Mesendoderm (in vitro differentiated cells): ENCODE results near the gene GRM7.
A peak's percentile ranks its signal among the peaks of the same experiment; 100 is the strongest.

Experiments used
- DNase-seq: peaks from one replicate; pipeline ENCODE4 v3.0.0; 2013
- H2AK5ac ChIP-seq: 2 replicates; pipeline ENCODE4 v1.6.1; 2013; ENCODE audit warnings: low read length, inconsistent platforms
- H2BK120ac ChIP-seq: 2 replicates; pipeline ENCODE4 v1.6.1; 2013; ENCODE audit warnings: low read depth, mild to moderate bottlenecking, low read length, moderate library complexity, mixed read lengths
- H2BK15ac ChIP-seq: replicated peaks from 2 replicates; pipeline ENCODE4 v1.6.1; 2013; ENCODE audit warnings: low read depth, mild to moderate bottlenecking, moderate library complexity
- H2BK5ac ChIP-seq: 2 replicates; pipeline ENCODE4 v1.6.1; 2013; ENCODE audit warnings: low read length, inconsistent platforms
- H3K18ac ChIP-seq: 2 replicates; pipeline ENCODE4 v1.6.1; 2013; ENCODE audit warnings: mild to moderate bottlenecking, low read length, mixed read lengths
- H3K23ac ChIP-seq: one replicate; pipeline ENCODE4 v1.6.1; 2013; ENCODE audit warnings: low read length
- H3K27ac ChIP-seq: 2 replicates; pipeline ENCODE4 v1.5.1; 2013; ENCODE audit warnings: low read depth, mild to moderate bottlenecking, inconsistent platforms, low read length, moderate library complexity
- H3K27me3 ChIP-seq: 2 replicates; pipeline ENCODE4 v1.6.1; 2013; ENCODE audit warnings: low read length, control low read depth, mild to moderate bottlenecking, inconsistent platforms; ENCODE audit not compliant: insufficient read depth, poor library complexity
- H3K36me3 ChIP-seq: 2 replicates; pipeline ENCODE4 v1.6.1; 2013; ENCODE audit warnings: low read length, inconsistent platforms; ENCODE audit not compliant: control insufficient read depth, insufficient read depth
- H3K4ac ChIP-seq: one replicate; pipeline ENCODE4 v1.6.1; 2013; ENCODE audit warnings: low read depth, mild to moderate bottlenecking, low read length, moderate library complexity
- H3K4me1 ChIP-seq: 2 replicates; pipeline ENCODE4 v1.6.1; 2013; ENCODE audit warnings: low read depth, low read length, inconsistent platforms; ENCODE audit not compliant: control insufficient read depth
- H3K4me2 ChIP-seq: 2 replicates; pipeline ENCODE4 v1.6.1; 2013; ENCODE audit warnings: low read length
- H3K4me3 ChIP-seq: 2 replicates; pipeline ENCODE4 v1.5.1; 2013; ENCODE audit warnings: mild to moderate bottlenecking, low read length
- H3K56ac ChIP-seq: one replicate; pipeline ENCODE4 v1.6.1; 2013; ENCODE audit warnings: low read length
- H3K79me1 ChIP-seq: 2 replicates; pipeline ENCODE4 v1.6.1; 2013; ENCODE audit warnings: low read length, inconsistent platforms
- H3K79me2 ChIP-seq: 2 replicates; pipeline ENCODE4 v1.6.1; 2013; ENCODE audit warnings: mild to moderate bottlenecking, low read length; ENCODE audit not compliant: control insufficient read depth, insufficient read depth
- H3K9ac ChIP-seq: 2 replicates; pipeline ENCODE4 v1.6.1; 2013; ENCODE audit warnings: low read length, inconsistent platforms
- H4K5ac ChIP-seq: one replicate; pipeline ENCODE4 v1.6.1; 2013; ENCODE audit warnings: low read length
- H4K8ac ChIP-seq: one replicate; pipeline ENCODE4 v1.6.1; 2013; ENCODE audit warnings: low read depth, mild to moderate bottlenecking, control low read depth, low read length, moderate library complexity
- WGBS: extraction: QIAGEN DNeasy Blood & Tissue Kit; methylation state at CpG from one replicate; pipeline ENCODE4 v1.1.7; 2013; ENCODE audit warnings: low lambda C conversion rate, missing lambda C conversion rate; ENCODE audit not compliant: insufficient coverage; ENCODE audit errors: extremely low coverage; 5-methylcytosine and 5-hydroxymethylcytosine counted together

GRM7 gene

DNA sequence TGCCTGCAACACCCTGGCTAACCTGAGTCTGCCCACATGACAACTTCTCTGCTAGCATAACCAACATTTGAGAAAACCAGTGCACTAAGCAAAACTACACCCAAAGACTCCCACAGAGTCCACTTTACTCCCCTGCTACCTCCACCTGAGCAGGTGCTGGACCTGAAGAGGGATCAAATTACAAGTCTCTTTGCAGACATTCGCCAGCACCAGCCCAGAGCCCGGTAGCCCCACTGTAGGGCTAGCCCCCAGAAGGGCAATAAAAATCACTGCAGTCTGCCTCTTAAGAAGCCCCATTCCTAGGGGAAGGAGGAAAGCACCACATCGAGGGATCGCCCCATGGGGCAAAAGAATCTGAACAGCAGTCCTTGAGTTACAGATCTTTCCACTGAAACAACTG is 472.2 kb downstream of the GRM7 start:
- Histone ChIP-seq H3K4me2 (no peak overlapping the region), H2AK5ac (no peak overlapping the region), H3K79me2 (no peaks in the 10 kb centered on the region), H2BK15ac (no peak overlapping the region), H4K5ac (no peak overlapping the region), H3K79me1 (no peaks in the 10 kb centered on the region), H3K36me3 (no peaks in the 10 kb centered on the region), H3K4me3 (no peak overlapping the region), H3K56ac (no peak overlapping the region), H3K4ac (peak overlapping the region; percentile 36), H4K8ac (no peak overlapping the region), H3K4me1 (no peaks in the 10 kb centered on the region), H2BK120ac (no peak overlapping the region), H3K27ac (no peak overlapping the region), H3K27me3 (no peaks in the 10 kb centered on the region), H2BK5ac (no peak overlapping the region), H3K18ac (peak overlapping the region; percentile 39), H3K9ac (no peak overlapping the region), H3K23ac (no peak overlapping the region)
- DNase-seq: no peak
- no CpG with 5 or more reads among the region's 4 CpGs for WGBS

DNA sequence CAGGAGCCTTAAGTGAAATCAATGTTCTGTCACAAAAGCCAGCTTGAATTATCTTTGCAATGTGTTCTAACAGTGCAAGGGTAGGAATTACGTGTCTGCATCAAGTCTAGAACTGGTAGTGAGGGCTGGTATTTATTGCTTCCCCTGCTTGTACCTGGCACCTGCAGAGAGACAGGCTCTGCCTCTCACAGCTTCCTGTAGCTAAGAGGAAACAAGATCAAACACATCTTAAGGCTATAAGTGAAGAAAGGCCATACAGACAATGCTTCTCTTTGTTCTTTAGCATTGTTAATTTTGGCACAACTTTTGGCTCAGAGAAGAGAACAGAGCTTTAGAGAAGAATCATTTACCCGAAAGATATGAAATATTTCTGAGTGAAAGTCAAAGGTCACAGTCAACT is 479.9 kb downstream of the GRM7 start:
- Histone ChIP-seq H3K79me2 (no peaks in the 10 kb centered on the region), H3K27me3 (no peaks in the 10 kb centered on the region), H3K4ac (no peak overlapping the region), H3K56ac (no peak overlapping the region), H3K23ac (no peak overlapping the region), H3K4me1 (no peaks in the 10 kb centered on the region), H3K4me3 (no peak overlapping the region), H3K4me2 (no peak overlapping the region), H3K9ac (no peak overlapping the region), H4K5ac (no peak overlapping the region), H3K27ac (no peak overlapping the region), H3K36me3 (no peaks in the 10 kb centered on the region), H2BK15ac (no peak overlapping the region), H2AK5ac (no peak overlapping the region), H2BK5ac (no peak overlapping the region), H3K79me1 (no peaks in the 10 kb centered on the region), H4K8ac (no peak overlapping the region), H3K18ac (no peak overlapping the region), H2BK120ac (no peak overlapping the region)
- WGBS: no CpG with 5 or more reads among the region's 2 CpGs
- no peak for DNase-seq

DNA sequence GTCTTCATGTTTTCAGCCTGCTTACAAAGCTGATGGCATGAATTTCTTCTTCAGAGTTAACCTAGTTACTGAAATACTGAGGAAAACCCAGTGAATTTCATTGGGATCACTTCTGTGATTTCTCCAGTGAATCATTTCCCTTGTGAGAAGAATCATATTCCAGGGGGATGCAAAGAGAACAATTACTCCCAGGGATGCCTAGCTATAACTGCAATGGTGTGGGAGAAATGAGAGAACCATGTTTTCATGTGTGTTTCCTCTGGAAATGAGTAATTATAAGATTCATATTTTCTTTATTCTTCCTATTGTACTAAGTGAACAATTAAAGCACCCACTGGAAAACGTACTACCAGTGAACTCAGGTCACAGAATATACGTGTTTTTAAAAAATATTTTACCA is 485.4 kb downstream of the GRM7 start:
- Histone ChIP-seq H3K36me3 (no peaks in the 10 kb centered on the region), H3K27ac (no peak overlapping the region), H3K9ac (no peak overlapping the region), H2AK5ac (no peak overlapping the region), H2BK15ac (no peak overlapping the region), H3K56ac (no peak overlapping the region), H4K8ac (no peak overlapping the region), H3K23ac (no peak overlapping the region), H3K27me3 (no peaks in the 10 kb centered on the region), H2BK120ac (no peak overlapping the region), H3K4me1 (no peaks in the 10 kb centered on the region), H3K4me3 (no peak overlapping the region), H3K18ac (no peak overlapping the region), H3K4me2 (no peak overlapping the region), H4K5ac (no peak overlapping the region), H3K79me1 (no peaks in the 10 kb centered on the region), H3K4ac (no peak overlapping the region), H3K79me2 (no peaks in the 10 kb centered on the region), H2BK5ac (no peak overlapping the region)
- no CpG with 5 or more reads among the region's 2 CpGs for WGBS
- DNase-seq: no peak

GRCh38 chr3:7357101-7357500 is 496.2 kb downstream of the GRM7 start:
- no peak overlapping the region for H3K9ac ChIP-seq
- H3K18ac ChIP-seq: no peak overlapping the region
- H2BK5ac ChIP-seq: no peak overlapping the region
- no peak overlapping the region for H3K4me2 ChIP-seq
- no peak overlapping the region for H2BK15ac ChIP-seq
- no peak overlapping the region for H3K27ac ChIP-seq
- WGBS: no CpG with 5 or more reads among the region's 1 CpG
- DNase-seq: no peak
- H3K79me1 ChIP-seq: no peaks in the 10 kb centered on the region
- no peaks in the 10 kb centered on the region for H3K36me3 ChIP-seq
- H2BK120ac ChIP-seq: no peak overlapping the region
- no peak overlapping the region for H3K23ac ChIP-seq
- H4K5ac ChIP-seq: no peak overlapping the region
- no peaks in the 10 kb centered on the region for H3K79me2 ChIP-seq
- no peak overlapping the region for H3K4me3 ChIP-seq
- no peak overlapping the region for H3K56ac ChIP-seq
- H4K8ac ChIP-seq: no peak overlapping the region
- H3K27me3 ChIP-seq: no peaks in the 10 kb centered on the region
- H3K4me1 ChIP-seq: no peaks in the 10 kb centered on the region
- no peak overlapping the region for H2AK5ac ChIP-seq
- H3K4ac ChIP-seq: no peak overlapping the region

GRCh38 chr3:7367968-7368367 is 507.1 kb downstream of the GRM7 start:
- Histone ChIP-seq H3K4ac (no peak overlapping the region), H2AK5ac (no peak overlapping the region), H3K9ac (no peak overlapping the region), H3K18ac (no peak overlapping the region), H3K23ac (no peak overlapping the region), H3K4me1 (no peaks in the 10 kb centered on the region), H3K56ac (no peak overlapping the region), H2BK120ac (no peak overlapping the region), H3K4me2 (no peak overlapping the region), H4K5ac (no peak overlapping the region), H3K4me3 (no peak overlapping the region), H3K79me1 (no peaks in the 10 kb centered on the region), H3K79me2 (no peaks in the 10 kb centered on the region), H3K27ac (no peak overlapping the region), H3K36me3 (no peaks in the 10 kb centered on the region), H4K8ac (no peak overlapping the region), H3K27me3 (no peaks in the 10 kb centered on the region), H2BK15ac (no peak overlapping the region), H2BK5ac (no peak overlapping the region)
- DNase-seq: peak; percentile 53
- WGBS: no CpG with 5 or more reads among the region's 1 CpG

DNA sequence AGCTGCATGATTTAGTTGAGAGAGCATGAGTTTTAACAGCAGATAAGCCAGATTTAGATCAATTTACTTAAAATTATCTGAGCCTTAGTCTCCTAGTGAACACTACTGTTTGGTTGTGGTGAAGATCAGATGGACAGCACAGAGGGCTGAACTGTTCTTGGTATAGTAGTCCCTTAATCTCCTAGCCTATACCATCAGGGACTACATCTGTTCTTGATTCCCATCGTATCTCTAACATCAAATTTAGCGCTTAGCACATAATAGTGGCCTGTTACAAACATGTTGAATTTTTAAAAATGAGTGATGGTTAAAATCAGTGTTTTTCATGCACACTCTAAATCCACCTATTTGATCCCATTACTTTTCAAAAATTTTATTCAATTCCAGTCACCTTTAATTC is 507.7 kb downstream of the GRM7 start:
- no peaks in the 10 kb centered on the region for H3K79me2 ChIP-seq
- H3K56ac ChIP-seq: no peak overlapping the region
- no peaks in the 10 kb centered on the region for H3K27me3 ChIP-seq
- H2BK15ac ChIP-seq: no peak overlapping the region
- no peak overlapping the region for H3K23ac ChIP-seq
- no peak overlapping the region for H3K27ac ChIP-seq
- H2BK120ac ChIP-seq: no peak overlapping the region
- H3K4me3 ChIP-seq: no peak overlapping the region
- H4K8ac ChIP-seq: no peak overlapping the region
- DNase-seq: no peak
- H3K79me1 ChIP-seq: no peaks in the 10 kb centered on the region
- no peak overlapping the region for H2AK5ac ChIP-seq
- no peaks in the 10 kb centered on the region for H3K36me3 ChIP-seq
- H3K18ac ChIP-seq: no peak overlapping the region
- no peak overlapping the region for H3K4ac ChIP-seq
- H4K5ac ChIP-seq: no peak overlapping the region
- no peak overlapping the region for H3K4me2 ChIP-seq
- no peak overlapping the region for H2BK5ac ChIP-seq
- no peak overlapping the region for H3K9ac ChIP-seq
- H3K4me1 ChIP-seq: no peaks in the 10 kb centered on the region
- no CpG with 5 or more reads among the region's 2 CpGs for WGBS
